ENCODE data around the gene ALDOC. TPM values are rescaled to one million over a fixed set of nuclear protein-coding genes. Genes with fewer than 3 reads are reported as not detected.

ALDOC gene
- total and polyA plus RNA-seq, 2 of the 13 experiments (the other 11 are each of a cell fraction or from before 2014, with no cell fraction given) = 15.4 to 60.9 TPM

- peak; percentile 70 for ATAC-seq
- BruUV-seq (replicated peaks) = no TSS peak
- peak; percentile 70 for DNase-seq (ENCODE audit: low spot score)
- TF ChIP-seq ZBTB8A (CRISPR knock-in tag; IDR thresholded peaks at IDR 0.05; ENCODE audit: borderline replicate concordance, low read depth) = no peak
- TF ChIP-seq ZNF280D (CRISPR knock-in tag; IDR thresholded peaks at IDR 0.05) = 0 out of 2 replicates have a peak, but pooled peaks have one; percentile 35
- no peak for TF ChIP-seq PRDM15 (CRISPR knock-in tag; IDR thresholded peaks at IDR 0.05)
- peak; percentile 34; the same call in 1 of the 2 replicates for TF ChIP-seq KDM2A (CRISPR knock-in tag; IDR thresholded peaks at IDR 0.05; ENCODE audit: borderline replicate concordance, low read depth)
- no peak for TF ChIP-seq IRF9 (CRISPR knock-in tag; IDR thresholded peaks at IDR 0.05; ENCODE audit: borderline replicate concordance)
- TF ChIP-seq SRY (CRISPR knock-in tag; IDR thresholded peaks at IDR 0.05) = no peak
- TF ChIP-seq GMEB2 (CRISPR knock-in tag; IDR thresholded peaks at IDR 0.05; ENCODE audit: low read depth) = no peak
- no peak for TF ChIP-seq ZNF362 (CRISPR knock-in tag; IDR thresholded peaks at IDR 0.05; ENCODE audit: borderline replicate concordance)
- TF ChIP-seq MED13 (CRISPR knock-in tag; IDR thresholded peaks at IDR 0.05) = no peak
- TF ChIP-seq SKI (IDR thresholded peaks at IDR 0.05; ENCODE audit: partially characterized antibody) = no peak
Measured at GRCh38 chr17:28524476-28525424, 51.9 kb downstream of the ALDOC start.

More at GRCh38 chr17:28524476-28525424, 51.9 kb downstream of the ALDOC start:
- in situ Hi-C loops (cut with HindIII; ENCODE audit: extremely low pct_ligation_motif_present, low pct_unique_long_range_greater_than_20kb) (no loop called here), intact Hi-C loops (cut with micrococcal nuclease; ENCODE audit: unreplicated experiment) (loop anchor here (5.0 kb wide), 1 partner anchor 743 kb away; no protein-coding TSS in a partner anchor)
- H3K4me2 ChIP-seq (ENCODE audit: low read depth, low read length) = peak overlapping the region; percentile 67
- H3K27me3 ChIP-seq (ENCODE audit: control insufficient read depth in 1 of 2, insufficient read depth in 2 of 2, low read length in 2 of 2) = peaks cover 6 to 39% of the 10 kb centered on the region in 2 experiments
- no peaks in the 10 kb centered on the region for H3K36me3 ChIP-seq (replicated peaks in 1 of 2; ENCODE audit: control insufficient read depth in 1 of 2, insufficient read depth in 2 of 2, low read length in 2 of 2)
- H3K4me1 ChIP-seq (ENCODE audit: insufficient read depth, low read length) = peaks cover 37% of the 10 kb centered on the region
- H2AFZ ChIP-seq (ENCODE audit: low read length) = no peak overlapping the region
- ChIA-PET CTCF (ENCODE audit: low intra/inter-chr PET ratio, low total read pairs) (no interaction called here), POLR2A (interaction anchor here (0.6 kb wide), 1 partner anchor 47 kb away, joined by 3 read pairs; the partner anchor contains the start of gene PIGS)
- no peaks in the 10 kb centered on the region for H3K9me3 ChIP-seq (ENCODE audit: low read length)
- no peaks in the 10 kb centered on the region for H4K20me1 ChIP-seq (ENCODE audit: insufficient read depth, low read length)
- WGBS (ENCODE audit: low lambda C conversion rate) = 21% methylated on average over 9 of the region's 25 CpGs
- peak; percentile 59 for FAIRE-seq
- H3K9ac ChIP-seq (ENCODE audit: insufficient read depth, low read depth, low read length) = peak overlapping the region; percentile 35; the same call in 1 of the 2 replicates
- H3K4me3 ChIP-seq (replicated peaks in 1 of 3; ENCODE audit: insufficient read depth in 1 of 3, low read depth in 2 of 3, low read length in 3 of 3) = peak overlapping the region in 2 of 3 experiments; percentile 21 to 55; a peak in 3 of 6 replicates
- H3K79me2 ChIP-seq (ENCODE audit: insufficient read depth, low read length) = no peaks in the 10 kb centered on the region
- no peak overlapping the region for H3K27ac ChIP-seq (ENCODE audit: extremely low read length, insufficient read depth, low read length)
